HG03457 (cell line): ENCODE measurements around the gene CELA2A.
"Not testable (repeated sequence)": the region's sequence is repeated elsewhere in the genome, so short reads cannot be mapped to it uniquely, and the experiment has no call there.

Experiments
- ATAC-seq: cut with Tn5 transposase; IDR thresholded peaks from one replicate; pipeline ENCODE4 v1.9.1; 2021; ENCODE audit warnings: moderate number of reproducible peaks; ENCODE audit not compliant: unreplicated experiment

CELA2A gene

GRCh38 chr1:15444468-15445389 lies 11.8 kb upstream of the CELA2A start:
- no peak for ATAC-seq

- ATAC-seq = no peak
Measured at GRCh38 chr1:15445390-15446122, 11.0 kb upstream of the CELA2A start.

GRCh38 chr1:15446212-15446611 lies 10.3 kb upstream of the CELA2A start:
- no peak for ATAC-seq

GRCh38 chr1:15448877-15449462 lies 7.6 kb upstream of the CELA2A start:
- ATAC-seq = no peak

- ATAC-seq = no peak
Measured at GRCh38 chr1:15449567-15449966, 7.0 kb upstream of the CELA2A start.

- ATAC-seq = no peak
Measured at GRCh38 chr1:15451014-15451722, 5.4 kb upstream of the CELA2A start.

GRCh38 chr1:15452216-15452615 lies 4.3 kb upstream of the CELA2A start:
- ATAC-seq = no peak

- ATAC-seq = no peak
Measured at GRCh38 chr1:15452866-15453571, 3.5 kb upstream of the CELA2A start.

- no peak for ATAC-seq
Measured at GRCh38 chr1:15453734-15454133, 2.8 kb upstream of the CELA2A start.

GRCh38 chr1:15454256-15454655 lies 2.3 kb upstream of the CELA2A start:
- ATAC-seq = no peak

GRCh38 chr1:15455522-15455921 lies 1.0 kb upstream of the CELA2A start:
- no peak for ATAC-seq

GRCh38 chr1:15457585-15457984 lies 1.1 kb downstream of the CELA2A start:
- ATAC-seq = no peak

GRCh38 chr1:15458388-15458787 lies 1.9 kb downstream of the CELA2A start:
- not testable (repeated sequence) for ATAC-seq

- ATAC-seq = no peak
Measured at GRCh38 chr1:15459771-15460707, 3.5 kb downstream of the CELA2A start.

GRCh38 chr1:15460708-15461095 lies 4.2 kb downstream of the CELA2A start:
- ATAC-seq = no peak

GRCh38 chr1:15463064-15463800 lies 6.7 kb downstream of the CELA2A start:
- not testable (repeated sequence) for ATAC-seq

- not testable (repeated sequence) for ATAC-seq
Measured at GRCh38 chr1:15463926-15464322, 7.4 kb downstream of the CELA2A start.

GRCh38 chr1:15465674-15466073 lies 9.1 kb downstream of the CELA2A start:
- no peak for ATAC-seq
